Tibial nerve (tissue), 4 donors: ENCODE results near the gene EP400.
"Not testable (repeated sequence)": the region's sequence is repeated elsewhere in the genome, so short reads cannot be mapped to it uniquely, and the experiment has no call there.

Experiments
- EP300 ChIP-seq, 2 donors: sonication (generic); formaldehyde crosslinking; IDR thresholded peaks; one replicate each; pipeline ENCODE4 v1.6.1; 2017; ENCODE audit warnings: antibody characterized with exemption in 2 of 2, mild to moderate bottlenecking in 1 of 2
- TF ChIP-seq, protein P1 (sequence below), 5 experiments: fragments of 200-600 bp in 3 of 5; fragments of 450-650 bp in 2 of 5; sonication (generic) in 3 of 5; IDR thresholded peaks; one replicate each; pipeline ENCODE4 v1.5.1; 2016 to 2019; ENCODE audit warnings: antibody characterized with exemption in 5 of 5, mild to moderate bottlenecking in 3 of 5, moderate library complexity in 2 of 5

DNA sequence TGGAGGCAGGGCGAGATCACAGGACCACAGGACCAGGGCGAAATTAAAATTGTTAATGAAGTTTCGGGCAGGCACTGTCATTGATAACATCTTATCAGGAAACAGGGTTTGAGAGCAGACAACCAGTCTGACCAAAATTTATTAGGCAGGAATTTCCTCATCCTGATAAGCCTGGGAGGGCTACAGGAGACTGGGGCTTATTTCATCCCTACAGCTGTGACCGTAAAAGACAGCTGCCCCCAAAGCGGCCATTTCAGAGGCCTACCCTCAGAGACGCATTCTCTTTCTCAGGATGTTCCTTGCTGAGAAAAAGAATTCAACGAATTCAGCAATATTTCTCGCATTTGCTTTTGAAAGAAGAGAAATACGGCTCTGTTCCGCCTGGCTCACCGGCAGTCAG lies 97.9 kb downstream of the EP400 start:
- TF ChIP-seq, protein P1, sequence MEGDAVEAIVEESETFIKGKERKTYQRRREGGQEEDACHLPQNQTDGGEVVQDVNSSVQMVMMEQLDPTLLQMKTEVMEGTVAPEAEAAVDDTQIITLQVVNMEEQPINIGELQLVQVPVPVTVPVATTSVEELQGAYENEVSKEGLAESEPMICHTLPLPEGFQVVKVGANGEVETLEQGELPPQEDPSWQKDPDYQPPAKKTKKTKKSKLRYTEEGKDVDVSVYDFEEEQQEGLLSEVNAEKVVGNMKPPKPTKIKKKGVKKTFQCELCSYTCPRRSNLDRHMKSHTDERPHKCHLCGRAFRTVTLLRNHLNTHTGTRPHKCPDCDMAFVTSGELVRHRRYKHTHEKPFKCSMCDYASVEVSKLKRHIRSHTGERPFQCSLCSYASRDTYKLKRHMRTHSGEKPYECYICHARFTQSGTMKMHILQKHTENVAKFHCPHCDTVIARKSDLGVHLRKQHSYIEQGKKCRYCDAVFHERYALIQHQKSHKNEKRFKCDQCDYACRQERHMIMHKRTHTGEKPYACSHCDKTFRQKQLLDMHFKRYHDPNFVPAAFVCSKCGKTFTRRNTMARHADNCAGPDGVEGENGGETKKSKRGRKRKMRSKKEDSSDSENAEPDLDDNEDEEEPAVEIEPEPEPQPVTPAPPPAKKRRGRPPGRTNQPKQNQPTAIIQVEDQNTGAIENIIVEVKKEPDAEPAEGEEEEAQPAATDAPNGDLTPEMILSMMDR (IDR thresholded peaks at IDR 0.05), result not testable (repeated sequence)
- TF ChIP-seq EP300 (IDR thresholded peaks at IDR 0.05), result not testable (repeated sequence)
